DOHH2 (cell line): ENCODE measurements around the gene SNAPC3.

Source experiments
- H3F3A ChIP-seq: fragments of 200-600 bp; sonication (generic), shearing (Covaris generic); 2 replicates; pipeline ENCODE4 v1.6.0; 2016; ENCODE audit warnings: antibody characterized with exemption, mild to moderate bottlenecking; ENCODE audit not compliant: control insufficient read depth, insufficient read depth
- H3K27ac ChIP-seq: fragments of 200-600 bp; sonication (generic); 2 replicates; pipeline ENCODE4 v1.5.1; 2014; ENCODE audit warnings: low read depth, mild to moderate bottlenecking, low read length, moderate library complexity
- H3K27me3 ChIP-seq: fragments of 200-600 bp; sonication (generic); 2 replicates; pipeline ENCODE4 v1.6.1; 2014; ENCODE audit warnings: mild to moderate bottlenecking, low read length, mixed read lengths; ENCODE audit not compliant: control insufficient read depth
- H3K36me3 ChIP-seq: fragments of 200-600 bp; sonication (generic); 2 replicates; pipeline ENCODE4 v1.6.1; 2014; ENCODE audit warnings: mild to moderate bottlenecking, low read length, moderate library complexity, mixed read lengths; ENCODE audit not compliant: control insufficient read depth
- H3K4me1 ChIP-seq: fragments of 200-600 bp; sonication (generic); 2 replicates; pipeline ENCODE4 v1.6.1; 2014; ENCODE audit warnings: mild to moderate bottlenecking, low read length, mixed read lengths; ENCODE audit not compliant: control insufficient read depth
- H3K4me2 ChIP-seq: fragments of 200-600 bp; sonication (generic); 2 replicates; pipeline ENCODE4 v1.6.0; 2014; ENCODE audit warnings: mild to moderate bottlenecking, low read length, moderate library complexity
- H3K4me3 ChIP-seq: fragments of 200-600 bp; sonication (generic); 2 replicates; pipeline ENCODE4 v1.5.1; 2014; ENCODE audit warnings: mild to moderate bottlenecking, low read length, mixed read lengths
- H3K79me2 ChIP-seq: fragments of 200-600 bp; sonication (generic); 2 replicates; pipeline ENCODE4 v1.6.1; 2014; ENCODE audit warnings: mild to moderate bottlenecking, low read length, mixed read lengths; ENCODE audit not compliant: control insufficient read depth
- H3K9me2 ChIP-seq: fragments of 200-600 bp; sonication (generic); replicated peaks from 2 replicates; pipeline ENCODE4 v1.6.1; 2014; ENCODE audit warnings: mild to moderate bottlenecking, low read length, mixed read lengths; ENCODE audit not compliant: control insufficient read depth
- H3K9me3 ChIP-seq: fragments of 200-600 bp; sonication (generic); 2 replicates; pipeline ENCODE4 v1.6.1; 2014; ENCODE audit warnings: antibody characterized with exemption, low read length, mixed read lengths; ENCODE audit not compliant: control insufficient read depth, insufficient read depth
- H4K20me1 ChIP-seq: fragments of 200-600 bp; sonication (generic); 2 replicates; pipeline ENCODE4 v1.6.0; 2014; ENCODE audit warnings: low read depth, mild to moderate bottlenecking, antibody characterized with exemption, low read length, moderate library complexity; ENCODE audit not compliant: control insufficient read depth, insufficient read depth
- EZH2phosphoT487 ChIP-seq: fragments of 200-600 bp; sonication (generic); IDR thresholded peaks from 2 replicates; pipeline ENCODE4 v1.6.1; 2017; ENCODE audit warnings: borderline replicate concordance, mild to moderate bottlenecking, antibody characterized with exemption, low read length, moderate library complexity, mixed read lengths
- TF ChIP-seq, protein P1 (sequence below): fragments of 200-600 bp; sonication (generic); IDR thresholded peaks from one replicate; pipeline ENCODE4 v1.5.1; 2014; ENCODE audit warnings: antibody characterized with exemption, mild to moderate bottlenecking, low read depth, low read length; ENCODE audit not compliant: poor library complexity, severe bottlenecking

The SNAPC3 gene

GRCh38 chr9:15422372-15423230 lies at the start of gene SNAPC3:
TSS of gene SNAPC3 (plus strand) at chr9:15422876. CDS start at chr9:15422880, 4 bp downstream.
- Histone ChIP-seq H4K20me1 (no peaks in the 10 kb centered on the region), H3K9me3 (no peaks in the 10 kb centered on the region), H3K36me3 (peaks cover 35% of the 10 kb centered on the region), H3K27me3 (no peaks in the 10 kb centered on the region), H3K27ac (peak within 1 kb of the TSS; percentile 35), H3F3A (no peaks in the 10 kb centered on the region), H3K4me1 (peaks cover 38% of the 10 kb centered on the region), H3K79me2 (peaks cover 48% of the 10 kb centered on the region), H3K4me3 (peak within 1 kb of the TSS; percentile 90), H3K4me2 (peak within 1 kb of the TSS; percentile 70), H3K9me2 (no peaks in the 10 kb centered on the region)
- TF ChIP-seq, protein P1, sequence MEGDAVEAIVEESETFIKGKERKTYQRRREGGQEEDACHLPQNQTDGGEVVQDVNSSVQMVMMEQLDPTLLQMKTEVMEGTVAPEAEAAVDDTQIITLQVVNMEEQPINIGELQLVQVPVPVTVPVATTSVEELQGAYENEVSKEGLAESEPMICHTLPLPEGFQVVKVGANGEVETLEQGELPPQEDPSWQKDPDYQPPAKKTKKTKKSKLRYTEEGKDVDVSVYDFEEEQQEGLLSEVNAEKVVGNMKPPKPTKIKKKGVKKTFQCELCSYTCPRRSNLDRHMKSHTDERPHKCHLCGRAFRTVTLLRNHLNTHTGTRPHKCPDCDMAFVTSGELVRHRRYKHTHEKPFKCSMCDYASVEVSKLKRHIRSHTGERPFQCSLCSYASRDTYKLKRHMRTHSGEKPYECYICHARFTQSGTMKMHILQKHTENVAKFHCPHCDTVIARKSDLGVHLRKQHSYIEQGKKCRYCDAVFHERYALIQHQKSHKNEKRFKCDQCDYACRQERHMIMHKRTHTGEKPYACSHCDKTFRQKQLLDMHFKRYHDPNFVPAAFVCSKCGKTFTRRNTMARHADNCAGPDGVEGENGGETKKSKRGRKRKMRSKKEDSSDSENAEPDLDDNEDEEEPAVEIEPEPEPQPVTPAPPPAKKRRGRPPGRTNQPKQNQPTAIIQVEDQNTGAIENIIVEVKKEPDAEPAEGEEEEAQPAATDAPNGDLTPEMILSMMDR: no peak

DNA sequence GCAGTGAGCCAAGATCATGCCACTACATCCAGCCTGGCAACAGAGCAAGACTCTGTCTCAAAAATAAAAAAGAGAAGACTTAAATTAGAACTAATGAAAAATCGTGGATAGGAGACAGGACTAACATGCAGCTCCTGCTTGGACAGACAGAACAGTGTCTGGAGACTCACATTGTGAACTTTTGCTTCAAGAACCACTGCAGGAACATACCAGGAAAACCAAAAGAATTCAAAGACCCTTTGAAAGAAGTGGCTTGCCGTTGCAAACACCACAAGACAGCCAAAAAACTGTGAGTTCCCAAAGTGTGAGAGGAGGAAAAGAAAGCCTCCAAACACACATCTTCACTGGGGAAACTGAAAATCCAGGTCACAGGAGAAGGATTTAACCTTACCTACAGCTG lies 48.8 kb upstream of the SNAPC3 start:
- TF ChIP-seq, protein P1: no peak
- TF ChIP-seq EZH2phosphoT487: no peak
- Histone ChIP-seq H3K27ac (no peak overlapping the region), H3K27me3 (no peaks in the 10 kb centered on the region), H3K9me2 (no peaks in the 10 kb centered on the region), H3K4me3 (no peak overlapping the region), H4K20me1 (no peaks in the 10 kb centered on the region), H3F3A (no peaks in the 10 kb centered on the region), H3K79me2 (no peaks in the 10 kb centered on the region), H3K4me2 (no peak overlapping the region), H3K9me3 (no peaks in the 10 kb centered on the region), H3K36me3 (no peaks in the 10 kb centered on the region), H3K4me1 (no peaks in the 10 kb centered on the region)

DNA sequence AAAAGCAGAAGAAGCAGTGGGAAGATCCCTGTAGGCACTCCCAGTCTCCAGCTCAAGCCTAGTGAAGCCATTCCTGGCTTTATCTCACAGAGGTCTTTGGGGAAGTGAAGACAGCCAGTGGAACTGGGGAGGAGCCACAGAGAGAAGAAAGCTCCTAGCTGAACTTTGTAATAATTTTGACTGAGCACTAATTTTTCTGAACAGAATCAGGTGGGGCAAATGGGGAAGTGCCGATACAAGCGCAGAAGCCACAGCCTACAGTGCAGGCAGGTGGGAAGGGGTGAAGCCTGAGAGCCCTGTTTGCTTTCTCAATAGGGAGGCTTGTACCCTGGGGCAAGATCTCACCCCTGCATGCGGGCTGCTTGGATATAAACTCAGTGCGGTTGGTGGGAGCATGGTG lies 48.4 kb upstream of the SNAPC3 start:
- no peak overlapping the region for H3K27ac ChIP-seq

More for the DNA sequence above, 48.4 kb upstream of the SNAPC3 start:
- Histone ChIP-seq H3K36me3 (no peaks in the 10 kb centered on the region), H3F3A (no peaks in the 10 kb centered on the region), H3K4me1 (no peaks in the 10 kb centered on the region), H3K4me2 (no peak overlapping the region), H3K79me2 (no peaks in the 10 kb centered on the region), H3K9me3 (no peaks in the 10 kb centered on the region), H3K27me3 (no peaks in the 10 kb centered on the region), H3K9me2 (no peaks in the 10 kb centered on the region), H4K20me1 (no peaks in the 10 kb centered on the region), H3K4me3 (no peak overlapping the region)
- TF ChIP-seq, protein P1: no peak
- no peak for TF ChIP-seq EZH2phosphoT487
